Activated effector memory CD4-positive, alpha-beta T cell treated with anti-CD3 and anti-CD28 coated beads, Interleukin-2, amount 50 U/mL, for 16 hours (primary cell): ENCODE measurements around the gene ZNF423.

Experiments
- DNase-seq: peaks from one replicate; pipeline ENCODE4 v3.0.0-alpha.2; 2020

The ZNF423 gene

GRCh38 chr16:49452108-49452507 lies 403.8 kb downstream of the ZNF423 start:
- DNase-seq: peak; percentile 42

- no peak for DNase-seq
Observed at GRCh38 chr16:49446805-49447204, 409.1 kb downstream of the ZNF423 start.

DNA sequence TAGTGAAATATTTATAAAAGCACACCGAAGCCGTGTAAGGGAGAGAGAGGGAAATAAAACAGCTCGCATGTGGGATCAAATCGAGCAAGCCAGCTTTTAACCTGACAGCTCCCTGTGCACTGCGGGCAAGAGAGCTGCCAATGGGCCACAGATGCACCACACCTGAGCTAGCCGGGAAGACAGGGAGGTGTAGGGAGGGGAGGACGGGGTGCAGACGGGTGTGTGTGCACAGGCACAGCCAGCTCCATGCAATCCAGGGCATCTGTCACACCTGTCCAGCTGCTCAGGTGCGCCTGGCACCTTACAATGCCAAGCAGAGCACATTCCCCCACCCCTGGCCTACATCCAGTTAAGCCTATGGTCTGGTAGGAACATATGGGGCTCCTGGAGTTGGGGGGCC lies 412.3 kb downstream of the ZNF423 start:
- peak; percentile 45 for DNase-seq

DNA sequence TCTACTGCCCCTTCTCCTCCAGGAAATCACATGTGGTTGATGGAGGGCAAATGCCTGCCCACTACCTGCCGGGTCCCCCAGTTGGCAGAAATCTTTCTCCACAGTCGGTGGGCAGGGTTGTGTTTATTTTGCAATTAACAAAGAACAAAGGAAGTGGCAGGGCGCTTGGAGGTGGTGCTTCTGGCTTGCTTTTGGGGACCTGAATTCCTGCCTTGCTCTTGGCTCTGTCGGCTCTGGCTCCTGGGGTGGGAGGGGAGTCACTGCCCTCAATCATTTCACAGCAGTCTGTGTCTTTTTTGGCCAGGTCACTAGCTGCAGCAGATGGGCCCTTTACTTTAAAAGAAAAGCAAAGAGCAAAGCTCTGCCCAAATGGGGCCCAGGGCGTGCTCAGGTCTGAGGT lies 413.1 kb downstream of the ZNF423 start:
- DNase-seq: peak; percentile 22

DNA sequence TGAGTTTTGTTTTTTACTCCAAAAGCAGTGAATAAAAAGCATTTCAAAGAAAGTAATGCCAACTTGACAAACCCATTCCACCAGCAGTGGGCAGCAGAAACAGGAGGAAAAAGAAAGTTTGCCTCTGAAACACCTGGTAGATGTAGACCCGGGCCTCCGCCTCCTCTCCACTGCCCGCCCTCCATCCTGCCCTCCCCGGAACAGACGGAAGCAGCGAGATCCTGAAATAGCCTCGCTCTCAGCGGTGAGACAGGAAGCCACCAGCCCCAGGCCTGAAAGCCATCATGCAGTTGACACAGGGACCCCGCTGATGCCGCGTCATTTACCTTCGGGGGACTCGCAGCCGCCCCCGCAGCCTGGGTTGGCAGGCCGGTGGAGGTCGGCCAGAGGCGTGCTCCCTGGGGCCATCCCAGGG lies 414.5 kb downstream of the ZNF423 start:
- peak; percentile 79 for DNase-seq

GRCh38 chr16:49440156-49441065 lies 415.5 kb downstream of the ZNF423 start:
- DNase-seq: peak; percentile 48

DNA sequence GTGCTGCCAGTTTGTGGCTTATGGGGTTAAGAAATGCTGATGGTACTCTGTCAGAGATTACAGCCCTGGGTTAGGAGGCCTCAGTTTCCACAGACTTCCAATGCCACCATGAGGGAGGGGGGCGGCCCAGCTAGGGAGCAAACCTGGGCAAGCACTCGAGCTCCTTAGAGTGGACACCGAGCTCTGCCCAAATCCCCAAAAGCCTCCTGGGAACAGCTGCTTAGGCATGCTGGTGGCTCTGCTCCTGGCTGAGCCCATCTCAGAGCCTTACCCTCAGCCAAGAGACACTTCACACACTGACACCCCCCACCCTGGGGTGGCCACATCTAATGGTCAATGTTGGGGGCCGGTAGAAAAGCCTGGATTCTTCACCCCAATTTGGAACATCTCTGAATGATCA lies 416.2 kb downstream of the ZNF423 start:
- DNase-seq: peak; percentile 38

DNA sequence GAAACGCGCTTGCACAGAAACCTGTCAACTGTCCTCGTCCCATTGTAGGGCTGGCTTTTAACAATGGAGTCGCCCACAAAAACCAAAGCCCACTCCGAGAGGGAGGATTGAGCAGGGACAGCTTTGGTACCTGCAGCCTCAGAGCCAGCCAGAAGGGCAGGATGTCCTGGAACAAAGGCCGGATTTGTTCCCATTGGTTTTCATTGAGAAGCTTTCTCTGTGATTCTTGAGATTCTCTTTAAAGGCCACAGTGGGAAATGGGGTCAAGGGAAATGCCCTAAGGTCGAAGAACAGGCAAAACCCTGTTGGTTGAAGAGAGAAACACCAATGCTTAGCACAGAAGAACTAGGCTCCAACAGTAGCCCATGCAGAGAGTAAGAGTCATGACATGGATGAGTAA lies 416.9 kb downstream of the ZNF423 start:
- peak; percentile 24 for DNase-seq
